ENCODE results near the gene NID2. TPM values are rescaled to one million over a fixed set of nuclear protein-coding genes. Genes with fewer than 3 reads are reported as not detected.

NID2 gene
- polyA plus RNA-seq, 1 of the 3 experiments (the other 2 are of a cell fraction) = 22.7 TPM

DNA sequence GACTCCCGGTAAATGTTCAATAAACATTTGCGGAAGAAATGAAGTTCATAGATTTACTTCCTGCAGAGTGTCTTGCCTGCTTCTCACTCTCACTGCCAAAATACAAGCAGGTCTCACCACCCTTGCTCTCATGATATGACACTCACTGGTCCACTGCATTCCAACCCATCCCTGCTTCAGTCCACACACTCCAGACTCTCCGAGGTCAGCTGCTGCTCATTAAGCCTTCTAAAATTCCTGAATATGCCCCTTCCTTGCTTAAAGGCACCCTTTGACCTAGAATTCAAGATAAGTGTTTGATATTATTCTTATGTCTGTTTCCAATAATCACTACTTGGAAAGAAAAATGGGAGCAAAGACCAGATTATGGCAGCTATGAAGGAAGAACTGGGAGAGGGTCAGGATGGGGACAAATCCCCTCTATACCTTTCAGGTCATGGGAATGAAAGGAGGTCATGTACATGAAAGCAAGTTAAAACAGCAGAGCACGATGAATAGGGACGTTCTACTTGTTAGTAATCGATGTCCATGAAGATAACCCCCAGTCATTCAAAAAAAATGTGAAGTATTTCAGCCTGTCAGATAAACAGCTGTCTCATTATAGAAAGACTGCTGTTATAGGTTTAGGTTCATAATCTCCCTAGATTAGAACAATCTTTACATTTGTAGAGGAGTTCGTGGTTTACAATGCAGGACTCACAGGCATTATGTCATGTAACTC is 10.5 kb upstream of the NID2 start:
- ChIA-PET POLR2A (no interaction called here), CTCF (interaction anchor here (1.3 kb wide), 1 partner anchor 53 kb away, joined by 3 read pairs; no protein-coding TSS in a partner anchor)
- peak overlapping the region in 1 of 2 experiments; percentile 90; a peak in 3 of 4 replicates for H3K27ac ChIP-seq (ENCODE audit: low read depth in 2 of 2, low read length in 1 of 2)
- H3K9me2 ChIP-seq = no peaks in the 10 kb centered on the region
- 39% methylated on average over 7 of the region's 7 CpGs for WGBS (ENCODE audit: low lambda C conversion rate)
- H3K9me3 ChIP-seq = peaks cover 3% of the 10 kb centered on the region; the same call in 1 of the 2 replicates
- peaks cover 2 to 32% of the 10 kb centered on the region in 2 experiments; a peak in 3 of 4 replicates for H3K4me1 ChIP-seq (ENCODE audit: control insufficient read depth in 1 of 2, insufficient read depth in 2 of 2, low read depth in 1 of 2, low read length in 1 of 2)
- H3K4me2 ChIP-seq = peak overlapping the region; percentile 46
- peak overlapping the region; percentile 30; the same call in 1 of the 2 replicates for H3K9ac ChIP-seq
- peaks cover 30% of the 10 kb centered on the region for H3F3A ChIP-seq (replicated peaks; ENCODE audit: insufficient read depth)
- no peaks in the 10 kb centered on the region for H3K79me2 ChIP-seq (ENCODE audit: insufficient read depth)
- no peak for TF ChIP-seq TAF1 (IDR thresholded peaks at IDR 0.05; ENCODE audit: borderline replicate concordance, low read depth, low read length)
- TF ChIP-seq RFX5 (IDR thresholded peaks at IDR 0.05; ENCODE audit: low read length) = no peak
- TF ChIP-seq GATA2 (CRISPR knock-in tag; IDR thresholded peaks at IDR 0.05) = no peak
- TF ChIP-seq MEF2A (IDR thresholded peaks at IDR 0.05; ENCODE audit: borderline replicate concordance, low read depth) = no peak
- no peak for TF ChIP-seq MXI1 (IDR thresholded peaks at IDR 0.05; ENCODE audit: low read depth, low read length)
- no peak for TF ChIP-seq CHD2 (IDR thresholded peaks at IDR 0.05; ENCODE audit: low read length, partially characterized antibody)
- TF ChIP-seq, protein P1, sequence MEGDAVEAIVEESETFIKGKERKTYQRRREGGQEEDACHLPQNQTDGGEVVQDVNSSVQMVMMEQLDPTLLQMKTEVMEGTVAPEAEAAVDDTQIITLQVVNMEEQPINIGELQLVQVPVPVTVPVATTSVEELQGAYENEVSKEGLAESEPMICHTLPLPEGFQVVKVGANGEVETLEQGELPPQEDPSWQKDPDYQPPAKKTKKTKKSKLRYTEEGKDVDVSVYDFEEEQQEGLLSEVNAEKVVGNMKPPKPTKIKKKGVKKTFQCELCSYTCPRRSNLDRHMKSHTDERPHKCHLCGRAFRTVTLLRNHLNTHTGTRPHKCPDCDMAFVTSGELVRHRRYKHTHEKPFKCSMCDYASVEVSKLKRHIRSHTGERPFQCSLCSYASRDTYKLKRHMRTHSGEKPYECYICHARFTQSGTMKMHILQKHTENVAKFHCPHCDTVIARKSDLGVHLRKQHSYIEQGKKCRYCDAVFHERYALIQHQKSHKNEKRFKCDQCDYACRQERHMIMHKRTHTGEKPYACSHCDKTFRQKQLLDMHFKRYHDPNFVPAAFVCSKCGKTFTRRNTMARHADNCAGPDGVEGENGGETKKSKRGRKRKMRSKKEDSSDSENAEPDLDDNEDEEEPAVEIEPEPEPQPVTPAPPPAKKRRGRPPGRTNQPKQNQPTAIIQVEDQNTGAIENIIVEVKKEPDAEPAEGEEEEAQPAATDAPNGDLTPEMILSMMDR (IDR thresholded peaks at IDR 0.05) = no peak
- TF ChIP-seq ELF1 (IDR thresholded peaks at IDR 0.05) = no peak
- peak; percentile 76 for TF ChIP-seq TCF12 (IDR thresholded peaks at IDR 0.05)
- peak; percentile 43; the same call in 1 of the 2 replicates for TF ChIP-seq RXRA (IDR thresholded peaks at IDR 0.05; ENCODE audit: borderline replicate concordance, low read depth)
- TF ChIP-seq JUND (IDR thresholded peaks at IDR 0.05) = peak; percentile 57
- peak; percentile 48; the same call in 1 of the 2 replicates for TF ChIP-seq TEAD4 (IDR thresholded peaks at IDR 0.05; ENCODE audit: borderline replicate concordance, insufficient read depth)
- peak in 1 of 2 experiments; percentile 25; a peak in 1 of 4 replicates for TF ChIP-seq EP300 (IDR thresholded peaks at IDR 0.05; ENCODE audit: borderline replicate concordance in 1 of 2, low read depth in 1 of 2, low read length in 1 of 2)
- TF ChIP-seq, protein P2, sequence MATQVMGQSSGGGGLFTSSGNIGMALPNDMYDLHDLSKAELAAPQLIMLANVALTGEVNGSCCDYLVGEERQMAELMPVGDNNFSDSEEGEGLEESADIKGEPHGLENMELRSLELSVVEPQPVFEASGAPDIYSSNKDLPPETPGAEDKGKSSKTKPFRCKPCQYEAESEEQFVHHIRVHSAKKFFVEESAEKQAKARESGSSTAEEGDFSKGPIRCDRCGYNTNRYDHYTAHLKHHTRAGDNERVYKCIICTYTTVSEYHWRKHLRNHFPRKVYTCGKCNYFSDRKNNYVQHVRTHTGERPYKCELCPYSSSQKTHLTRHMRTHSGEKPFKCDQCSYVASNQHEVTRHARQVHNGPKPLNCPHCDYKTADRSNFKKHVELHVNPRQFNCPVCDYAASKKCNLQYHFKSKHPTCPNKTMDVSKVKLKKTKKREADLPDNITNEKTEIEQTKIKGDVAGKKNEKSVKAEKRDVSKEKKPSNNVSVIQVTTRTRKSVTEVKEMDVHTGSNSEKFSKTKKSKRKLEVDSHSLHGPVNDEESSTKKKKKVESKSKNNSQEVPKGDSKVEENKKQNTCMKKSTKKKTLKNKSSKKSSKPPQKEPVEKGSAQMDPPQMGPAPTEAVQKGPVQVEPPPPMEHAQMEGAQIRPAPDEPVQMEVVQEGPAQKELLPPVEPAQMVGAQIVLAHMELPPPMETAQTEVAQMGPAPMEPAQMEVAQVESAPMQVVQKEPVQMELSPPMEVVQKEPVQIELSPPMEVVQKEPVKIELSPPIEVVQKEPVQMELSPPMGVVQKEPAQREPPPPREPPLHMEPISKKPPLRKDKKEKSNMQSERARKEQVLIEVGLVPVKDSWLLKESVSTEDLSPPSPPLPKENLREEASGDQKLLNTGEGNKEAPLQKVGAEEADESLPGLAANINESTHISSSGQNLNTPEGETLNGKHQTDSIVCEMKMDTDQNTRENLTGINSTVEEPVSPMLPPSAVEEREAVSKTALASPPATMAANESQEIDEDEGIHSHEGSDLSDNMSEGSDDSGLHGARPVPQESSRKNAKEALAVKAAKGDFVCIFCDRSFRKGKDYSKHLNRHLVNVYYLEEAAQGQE (IDR thresholded peaks at IDR 0.05; ENCODE audit: low read depth, low read length) = no peak
- no peak for TF ChIP-seq FOXM1 (IDR thresholded peaks at IDR 0.05; ENCODE audit: low read depth)
- no peak for TF ChIP-seq POLR2AphosphoS5 (IDR thresholded peaks at IDR 0.05; ENCODE audit: low read depth, low read length)
- no peak for TF ChIP-seq NRF1 (IDR thresholded peaks at IDR 0.05; ENCODE audit: low read depth, low read length)
- peak; percentile 24; the same call in 1 of the 2 replicates for TF ChIP-seq FOSL2 (IDR thresholded peaks at IDR 0.05; ENCODE audit: borderline replicate concordance, low read depth)
- TF ChIP-seq, protein P3, sequence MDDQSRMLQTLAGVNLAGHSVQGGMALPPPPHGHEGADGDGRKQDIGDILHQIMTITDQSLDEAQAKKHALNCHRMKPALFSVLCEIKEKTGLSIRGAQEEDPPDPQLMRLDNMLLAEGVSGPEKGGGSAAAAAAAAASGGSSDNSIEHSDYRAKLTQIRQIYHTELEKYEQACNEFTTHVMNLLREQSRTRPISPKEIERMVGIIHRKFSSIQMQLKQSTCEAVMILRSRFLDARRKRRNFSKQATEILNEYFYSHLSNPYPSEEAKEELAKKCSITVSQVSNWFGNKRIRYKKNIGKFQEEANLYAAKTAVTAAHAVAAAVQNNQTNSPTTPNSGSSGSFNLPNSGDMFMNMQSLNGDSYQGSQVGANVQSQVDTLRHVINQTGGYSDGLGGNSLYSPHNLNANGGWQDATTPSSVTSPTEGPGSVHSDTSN (IDR thresholded peaks at IDR 0.05) = peak; percentile 64
- H3K36me3 ChIP-seq (replicated peaks in 1 of 2; ENCODE audit: control insufficient read depth in 1 of 2, insufficient read depth in 2 of 2, low read length in 1 of 2) = no peaks in the 10 kb centered on the region
- DNase-seq = no peak
- no peaks in the 10 kb centered on the region for H3K27me3 ChIP-seq (ENCODE audit: insufficient read depth)
- no peaks in the 10 kb centered on the region for H4K20me1 ChIP-seq (ENCODE audit: insufficient read depth)
- no peak overlapping the region; the same call in 1 of the 2 replicates for H2AFZ ChIP-seq (ENCODE audit: low read depth)
- H3K4me3 ChIP-seq (ENCODE audit: low read depth in 2 of 2, low read length in 1 of 2) = no peak overlapping the region

Measured in SK-N-SH (cell line).